H1 (cell line): ENCODE measurements around the gene TMEM135. TPM values are rescaled to one million over a fixed set of nuclear protein-coding genes. Genes with fewer than 3 reads are reported as not detected.

Experiments
- CTCF ChIA-PET: fragments of 300-600 bp; sonication (Branson Sonifier 250); formaldehyde crosslinking; loops from one replicate; lab custom pipeline; 2021; ENCODE audit not compliant: partially characterized antibody; lab: Charles Lee
- POLR2A ChIA-PET: fragments of 300-600 bp; sonication (Branson Sonifier 250); formaldehyde crosslinking; loops from one replicate; lab custom pipeline; 2021; ENCODE audit warnings: inconsistent platforms; ENCODE audit not compliant: partially characterized antibody; lab: Charles Lee
- DNase-seq, 2 experiments: peaks; one replicate each; pipeline versions ENCODE4 v3.0.0 to v3.0.0-alpha.2; 2010 to 2022; ENCODE audit warnings: low spot score in 2 of 2, low read depth in 1 of 2, mixed read lengths in 1 of 2
- FAIRE-seq: peaks from 2 replicates; lab custom pipeline; 2011; peaks lifted over from hg19 to GRCh38; lab: Jason Lieb, UNC
- H2AFZ ChIP-seq: 2 replicates; pipeline ENCODE4 v1.8.1; 2012; ENCODE audit warnings: low read length, inconsistent platforms
- H2AK5ac ChIP-seq: 2 replicates; pipeline ENCODE4 v1.6.1; 2013; ENCODE audit warnings: low read depth, low read length
- H2BK120ac ChIP-seq: replicated peaks from 2 replicates; pipeline ENCODE3; 2013; ENCODE audit warnings: low read depth, low read length, inconsistent platforms
- H2BK12ac ChIP-seq: 2 replicates; pipeline ENCODE4 v1.6.1; 2013; ENCODE audit warnings: low read depth, low read length
- H2BK15ac ChIP-seq: 2 replicates; pipeline ENCODE4 v1.6.1; 2013; ENCODE audit warnings: low read length
- H2BK20ac ChIP-seq: 2 replicates; pipeline ENCODE4 v1.6.1; 2013; ENCODE audit warnings: low read length
- H2BK5ac ChIP-seq: 2 replicates; pipeline ENCODE4 v1.6.1; 2013; ENCODE audit warnings: low read depth, low read length
- H3K14ac ChIP-seq: 2 replicates; pipeline ENCODE4 v1.6.1; 2013; ENCODE audit warnings: inconsistent platforms; ENCODE audit not compliant: insufficient read length
- H3K18ac ChIP-seq: 2 replicates; pipeline ENCODE4 v1.6.1; 2013; ENCODE audit warnings: low read length; ENCODE audit errors: extremely low read depth
- H3K23ac ChIP-seq: 2 replicates; pipeline ENCODE4 v1.6.1; 2013; ENCODE audit warnings: inconsistent platforms; ENCODE audit not compliant: insufficient read length
- H3K23me2 ChIP-seq: 2 replicates; pipeline ENCODE4 v1.6.1; 2013; ENCODE audit warnings: low read depth, low read length
- H3K27ac ChIP-seq: 2 replicates; pipeline ENCODE4 v1.6.1; 2011; ENCODE audit warnings: low read depth, low read length, inconsistent platforms
- H3K27me3 ChIP-seq, 4 experiments: replicated peaks in 1 of 4; 1 replicate in 1 of 4; 2 replicates in 3 of 4; pipeline versions ENCODE4 v1.6.1 to v1.8.1; 2011 to 2013; ENCODE audit warnings: low read length in 3 of 4, mild to moderate bottlenecking in 3 of 4, inconsistent platforms in 2 of 4, mixed read lengths in 2 of 4, moderate library complexity in 1 of 4; ENCODE audit not compliant: control insufficient read depth in 3 of 4, insufficient read depth in 3 of 4; ENCODE audit errors: extremely low read depth in 1 of 4
- H3K36me3 ChIP-seq, 4 experiments: 2 replicates each; pipeline versions ENCODE4 v1.6.1 to v1.8.1; 2011 to 2013; ENCODE audit warnings: mild to moderate bottlenecking in 4 of 4, low read length in 3 of 4, moderate library complexity in 2 of 4, control low read depth in 1 of 4, inconsistent platforms in 1 of 4; ENCODE audit not compliant: insufficient read depth in 4 of 4, control insufficient read depth in 2 of 4
- H3K4ac ChIP-seq: replicated peaks from 2 replicates; pipeline ENCODE3; 2013; ENCODE audit warnings: low read length, low read depth, mixed read lengths, inconsistent platforms; ENCODE audit not compliant: insufficient read length
- H3K4me1 ChIP-seq, 4 experiments: replicated peaks in 1 of 4; 1 replicate in 1 of 4; 2 replicates in 3 of 4; pipeline versions ENCODE4 v1.6.1 to v1.8.1; 2011 to 2013; ENCODE audit warnings: low read length in 3 of 4, inconsistent platforms in 2 of 4, mixed read lengths in 1 of 4; ENCODE audit not compliant: insufficient read depth in 4 of 4, control insufficient read depth in 3 of 4
- H3K4me2 ChIP-seq, 2 experiments: 2 replicates each; pipeline versions ENCODE4 v1.6.1 to v1.8.1; 2011 to 2013; ENCODE audit warnings: low read depth in 2 of 2, low read length in 2 of 2, control low read depth in 1 of 2, inconsistent platforms in 1 of 2, mild to moderate bottlenecking in 1 of 2; ENCODE audit not compliant: insufficient read depth in 1 of 2
- H3K4me3 ChIP-seq, 4 experiments: fragments of 200-600, 300-600 bp in 1 of 4; sonication (generic), shearing (Covaris generic), sonication (Bioruptor Twin) in 1 of 4; 2 replicates each; pipeline versions ENCODE4 v1.5.1 to v1.8.1; 2011 to 2016; ENCODE audit warnings: low read length in 4 of 4, low read depth in 3 of 4, control low read depth in 2 of 4, inconsistent platforms in 2 of 4, mild to moderate bottlenecking in 2 of 4, mixed read lengths in 1 of 4, moderate library complexity in 1 of 4; ENCODE audit not compliant: insufficient read depth in 2 of 4; ENCODE audit errors: extremely low read depth in 1 of 4
- H3K56ac ChIP-seq: replicated peaks from 2 replicates; pipeline ENCODE3; 2013; ENCODE audit warnings: low read depth, mild to moderate bottlenecking, mixed read lengths, low read length, inconsistent platforms; ENCODE audit not compliant: insufficient read length
- H3K79me1 ChIP-seq: 2 replicates; pipeline ENCODE4 v1.6.1; 2013; ENCODE audit warnings: low read depth, low read length, control low read depth
- H3K79me2 ChIP-seq, 2 experiments: 2 replicates each; pipeline versions ENCODE4 v1.6.1 to v1.8.1; 2012 to 2013; ENCODE audit warnings: low read length in 2 of 2, mild to moderate bottlenecking in 2 of 2, inconsistent platforms in 1 of 2; ENCODE audit not compliant: insufficient read depth in 2 of 2, control insufficient read depth in 1 of 2
- H3K9ac ChIP-seq, 4 experiments: replicated peaks in 1 of 4; 1 replicate in 1 of 4; 2 replicates in 3 of 4; pipeline versions ENCODE4 v1.6.1 to v1.8.1; 2011 to 2013; ENCODE audit warnings: low read depth in 3 of 4, low read length in 3 of 4, control low read depth in 2 of 4, mild to moderate bottlenecking in 2 of 4, moderate library complexity in 2 of 4, inconsistent platforms in 1 of 4; ENCODE audit errors: extremely low read depth in 1 of 4
- H3K9me3 ChIP-seq, 2 experiments: 2 replicates each; pipeline versions ENCODE4 v1.6.1 to v1.8.1; 2012 to 2013; ENCODE audit warnings: mild to moderate bottlenecking in 2 of 2, moderate library complexity in 2 of 2, control low read depth in 1 of 2, inconsistent platforms in 1 of 2, low read depth in 1 of 2, low read length in 1 of 2, mixed read lengths in 1 of 2; ENCODE audit not compliant: insufficient read depth in 2 of 2
- H4K20me1 ChIP-seq, 2 experiments: replicated peaks in 1 of 2; 2 replicates each; pipeline versions ENCODE3 to v1.8.1; 2011 to 2013; ENCODE audit warnings: inconsistent platforms in 2 of 2, low read length in 2 of 2, mild to moderate bottlenecking in 1 of 2; ENCODE audit not compliant: insufficient read depth in 2 of 2, control insufficient read depth in 1 of 2
- H4K5ac ChIP-seq: 2 replicates; pipeline ENCODE4 v1.6.1; 2013; ENCODE audit warnings: low read length, low read depth, mixed read lengths, inconsistent platforms; ENCODE audit not compliant: insufficient read length
- H4K8ac ChIP-seq: 2 replicates; pipeline ENCODE4 v1.8.0; 2013; ENCODE audit warnings: mild to moderate bottlenecking, moderate library complexity, low read length, inconsistent platforms; ENCODE audit not compliant: insufficient read depth; ENCODE audit errors: extremely low read depth
- H4K91ac ChIP-seq: replicated peaks from 2 replicates; pipeline ENCODE3; 2013; ENCODE audit warnings: low read length, mixed read lengths, inconsistent platforms; ENCODE audit not compliant: insufficient read length
- CBX8 ChIP-seq: fragments of 300-800, 300-1000 bp; sonication (generic); IDR thresholded peaks from 2 replicates; pipeline ENCODE4 v1.7.1; 2016; ENCODE audit warnings: low read depth, low read length, borderline replicate concordance
- CHD1 ChIP-seq: IDR thresholded peaks from 2 replicates; pipeline ENCODE4 v1.6.1; 2012; ENCODE audit warnings: low read depth, low read length, improper control_type of control experiment
- CTBP2 ChIP-seq: IDR thresholded peaks from 2 replicates; pipeline ENCODE4 v1.7.0; 2011; ENCODE audit warnings: borderline replicate concordance, mild to moderate bottlenecking, moderate library complexity, mixed read lengths, low read length; ENCODE audit not compliant: insufficient read depth, insufficient read length
- CTCF ChIP-seq, 3 experiments: IDR thresholded peaks; 1 replicate in 2 of 3; 2 replicates in 1 of 3; pipeline versions ENCODE4 v1.5.1 to v1.6.1; 2011; ENCODE audit warnings: low read length in 3 of 3, mild to moderate bottlenecking in 3 of 3, inconsistent platforms in 2 of 3, low read depth in 1 of 3, moderate library complexity in 1 of 3; ENCODE audit not compliant: insufficient read depth in 1 of 3; ENCODE audit errors: control extremely low read depth in 1 of 3
- EZH2 ChIP-seq: fragments of 200-600 bp; sonication (generic); IDR thresholded peaks from 2 replicates; pipeline ENCODE4 v1.7.1; 2012; ENCODE audit warnings: low read depth, mild to moderate bottlenecking, moderate library complexity, low read length, inconsistent platforms; ENCODE audit not compliant: severe bottlenecking
- JUND ChIP-seq: IDR thresholded peaks from 2 replicates; pipeline ENCODE4 v1.6.1; 2011; ENCODE audit warnings: mild to moderate bottlenecking, improper control_type of control experiment, low read length
- MAX ChIP-seq: IDR thresholded peaks from 2 replicates; pipeline ENCODE4 v1.6.1; 2012; ENCODE audit warnings: inconsistent platforms
- POU5F1 ChIP-seq: IDR thresholded peaks from 2 replicates; pipeline ENCODE4 v1.6.1; 2011; ENCODE audit warnings: low read depth, mild to moderate bottlenecking, low read length, moderate library complexity
- RAD21 ChIP-seq, 2 experiments: IDR thresholded peaks in 1 of 2; conservative IDR thresholded peaks in 1 of 2; 2 replicates each; pipeline ENCODE4 v1.6.1; 2011; ENCODE audit warnings: low read depth in 2 of 2, low read length in 2 of 2, improper control_type of control experiment in 1 of 2, inconsistent platforms in 1 of 2, mild to moderate bottlenecking in 1 of 2, moderate library complexity in 1 of 2
- SP2 ChIP-seq: IDR thresholded peaks from 2 replicates; pipeline ENCODE4 v1.6.1; 2012; ENCODE audit warnings: mild to moderate bottlenecking, low read length, inconsistent platforms
- SUZ12 ChIP-seq: fragments of 200-600 bp; sonication (generic); IDR thresholded peaks from 2 replicates; pipeline ENCODE4 v1.6.1; 2012; ENCODE audit warnings: mild to moderate bottlenecking, inconsistent platforms, low read length, moderate library complexity, mixed read lengths
- WGBS, 2 experiments: shearing (Covaris generic) in 1 of 2; methylation state at CpG; one replicate each; pipeline versions ENCODE4 v1.1.6 to v1.1.7; 2013 to 2015; ENCODE audit warnings: low lambda C conversion rate in 2 of 2, mixed read lengths in 2 of 2, inconsistent platforms in 1 of 2, low coverage in 1 of 2, missing lambda C conversion rate in 1 of 2; ENCODE audit not compliant: insufficient replicate concordance in 2 of 2, insufficient coverage in 1 of 2, insufficient read length in 1 of 2; ENCODE audit errors: extremely low coverage in 1 of 2, missing lambda C conversion rate in 1 of 2; 5-methylcytosine and 5-hydroxymethylcytosine counted together
- polyA plus RNA-seq, 7 experiments: library from polyadenylated mRNA; depleted of rRNA in 3 of 7; stranded (reverse) in 5 of 7; unstranded in 2 of 7; fragments of >200 nt in 5 of 7; fragments of 200-250 nt in 2 of 7; gene quantifications; 1 replicate in 5 of 7; 2 replicates in 1 of 7; 4 replicates in 1 of 7; pipeline versions ENCODE4 v1.2.1 to v1.2.3, GENCODE V29; 2011 to 2013; ENCODE audit warnings: missing spikeins in 2 of 7, mixed read lengths in 2 of 7
- total RNA-seq: library from RNA; stranded (reverse); fragmentation: NEBNext Ultra II Directional; extraction: Animal tissue kit (Norgen Biotek cat#: 25700); gene quantifications from 2 replicates; pipeline ENCODE4 v1.2.1, GENCODE V29; 2021

The TMEM135 gene
- total and polyA plus RNA-seq, 2 of the 8 experiments (the other 6 are each of a cell fraction or from before 2014, with no cell fraction given) = 9.3 to 31.3 TPM

- no peak overlapping the region for H4K91ac ChIP-seq
- H4K8ac ChIP-seq = no peak overlapping the region
- H3K56ac ChIP-seq = no peak overlapping the region
- H2BK5ac ChIP-seq = no peak overlapping the region
- no peaks in the 10 kb centered on the region for H3K23me2 ChIP-seq
- H3K79me2 ChIP-seq = no peaks in the 10 kb centered on the region
- 100% methylated on average over 1 of the region's 1 CpG; no CpG with 5 or more reads in 1 of the 2 experiments for WGBS, 2 experiments
- ChIA-PET POLR2A (no interaction called here), CTCF (interaction anchor here (1.2 to 1.4 kb wide), 2 partner anchors 357 to 358 kb away, joined by 3 to 4 read pairs; no protein-coding TSS in a partner anchor)
- H2BK20ac ChIP-seq = no peak overlapping the region
- H3K4me3 ChIP-seq = no peak overlapping the region
- no peak overlapping the region for H3K18ac ChIP-seq
- H3K4me2 ChIP-seq = no peak overlapping the region
- H3K79me1 ChIP-seq = no peaks in the 10 kb centered on the region
- H3K9me3 ChIP-seq = no peaks in the 10 kb centered on the region
- no peak overlapping the region for H2BK120ac ChIP-seq
- H2AFZ ChIP-seq = no peak overlapping the region
- no peak overlapping the region for H4K5ac ChIP-seq
- no peak for FAIRE-seq
- no peak overlapping the region for H2BK12ac ChIP-seq
- H2BK15ac ChIP-seq = no peak overlapping the region
- no peaks in the 10 kb centered on the region for H4K20me1 ChIP-seq
- H3K27me3 ChIP-seq = no peaks in the 10 kb centered on the region
- H3K4ac ChIP-seq = no peak overlapping the region
- no peak overlapping the region for H3K9ac ChIP-seq
- no peak for DNase-seq
- H3K27ac ChIP-seq = no peak overlapping the region
- no peak overlapping the region for H3K14ac ChIP-seq
- H3K36me3 ChIP-seq = no peaks in the 10 kb centered on the region
- H2AK5ac ChIP-seq = no peak overlapping the region
- no peak overlapping the region for H3K23ac ChIP-seq
- peaks cover 0 to 17% (median 10%) of the 10 kb centered on the region in 4 experiments; a peak in 4 of 7 replicates for H3K4me1 ChIP-seq
- TF ChIP-seq CHD1 = no peak
- no peak for TF ChIP-seq SUZ12
- no peak for TF ChIP-seq RAD21 (IDR thresholded peaks at IDR 0.05 in 1 of 2, conservative IDR thresholded peaks at IDR 0.05 in 1 of 2; ENCODE audit: low read depth in 2 of 2, low read length in 2 of 2)
- TF ChIP-seq EZH2 = no peak
- TF ChIP-seq POU5F1 = no peak
- no peak for TF ChIP-seq CBX8
- no peak for TF ChIP-seq SP2
- TF ChIP-seq CTBP2 = no peak
- TF ChIP-seq JUND = no peak
- TF ChIP-seq CTCF (IDR thresholded peaks at IDR 0.05; ENCODE audit: control extremely low read depth in 1 of 3, insufficient read depth in 1 of 3, low read depth in 1 of 3, low read length in 3 of 3) = no peak
- no peak for TF ChIP-seq MAX
Observed at GRCh38 chr11:87296627-87297026, 258.9 kb downstream of the TMEM135 start.
